K562 (cell line): Measurements from ENCODE around the gene SCG3. TPM values are rescaled to one million over a fixed set of nuclear protein-coding genes. Genes with fewer than 3 reads are reported as not detected.

ENCODE experiments used
- ATAC-seq: fragments of 200-7000 bp; cut with Tn5 transposase; 3 replicates; pipeline ENCODE4 v1.9.1; 2020; ENCODE audit warnings: moderate library complexity
- BruUV-seq: library from RNA; stranded (reverse); fragments of 400-500 nt; replicated peaks from 2 replicates; lab custom pipeline; 2021; lab: Mats Ljungman, UMichigan
- CTCF ChIA-PET: fragments of 300-600 bp; formaldehyde crosslinking; extraction: SDS; loops from one replicate; lab custom pipeline; 2021; ENCODE audit warnings: low intra/inter-chr PET ratio; lab: Yijun Ruan, JAX
- POLR2A ChIA-PET: fragments of 300-600, 350-650 bp; sonication (Branson Sonifier 250); formaldehyde crosslinking; extraction: SDS; loops from one replicate; lab custom pipeline; 2021; ENCODE audit warnings: antibody characterized with exemption, inconsistent platforms; lab: Yijun Ruan, JAX
- DNase-seq, 4 experiments: peaks; one replicate each; pipeline versions ENCODE4 v3.0.0 to v3.0.0-alpha.2; 2011 to 2018; ENCODE audit warnings: low spot score in 3 of 4, mixed read lengths in 3 of 4; ENCODE audit errors: extremely low read depth in 1 of 4
- FAIRE-seq: peaks from 2 replicates; lab custom pipeline; 2011; peaks lifted over from hg19 to GRCh38; lab: Jason Lieb, UNC
- H2AFZ ChIP-seq: 2 replicates; pipeline ENCODE4 v1.6.0; 2011; ENCODE audit warnings: low read depth, low read length, control low read depth, inconsistent platforms
- H3K27ac ChIP-seq: fragments of 200-600 bp; 3 replicates; pipeline ENCODE4 v1.8.0; 2011; ENCODE audit warnings: low read depth, mild to moderate bottlenecking, control low read depth, inconsistent platforms, low read length, moderate library complexity, mixed read lengths; ENCODE audit errors: extremely low read depth
- H3K27me3 ChIP-seq, 2 experiments: fragments of 300-600 bp in 1 of 2; 2 replicates in 1 of 2; 3 replicates in 1 of 2; pipeline versions ENCODE4 v1.6.0 to v1.8.0; 2011; ENCODE audit warnings: inconsistent platforms in 2 of 2, low read length in 2 of 2, mild to moderate bottlenecking in 1 of 2, mixed read lengths in 1 of 2, moderate library complexity in 1 of 2; ENCODE audit not compliant: control insufficient read depth in 2 of 2, insufficient read depth in 2 of 2
- H3K36me3 ChIP-seq: fragments of 300-600 bp; 3 replicates; pipeline ENCODE4 v1.8.0; 2011; ENCODE audit warnings: mild to moderate bottlenecking, low read length, inconsistent platforms; ENCODE audit not compliant: control insufficient read depth, insufficient read depth
- H3K4me1 ChIP-seq, 2 experiments: fragments of 200-600 bp in 1 of 2; replicated peaks in 1 of 2; 2 replicates in 1 of 2; 3 replicates in 1 of 2; pipeline versions ENCODE4 v1.5.1 to v1.8.0; 2011; ENCODE audit warnings: inconsistent platforms in 2 of 2, low read length in 2 of 2, mild to moderate bottlenecking in 1 of 2, mixed read lengths in 1 of 2, moderate library complexity in 1 of 2; ENCODE audit not compliant: control insufficient read depth in 2 of 2, insufficient read depth in 2 of 2
- H3K4me2 ChIP-seq: 2 replicates; pipeline ENCODE4 v1.6.1; 2011; ENCODE audit warnings: low read length, control low read depth, inconsistent platforms, mixed read lengths; ENCODE audit not compliant: insufficient read depth
- H3K4me3 ChIP-seq: fragments of 200-600 bp; sonication (generic), shearing (Covaris generic); 2 replicates; pipeline ENCODE4 v1.5.1; 2016; ENCODE audit warnings: control low read depth, inconsistent platforms
- H3K79me2 ChIP-seq: fragments of 200-600 bp; 3 replicates; pipeline ENCODE4 v1.8.0; 2011; ENCODE audit warnings: low read length, inconsistent platforms; ENCODE audit not compliant: control insufficient read depth, insufficient read depth
- H3K9ac ChIP-seq, 2 experiments: 2 replicates each; pipeline versions ENCODE4 v1.6.0 to v1.6.1; 2011; ENCODE audit warnings: low read depth in 2 of 2, low read length in 2 of 2, control low read depth in 1 of 2, inconsistent platforms in 1 of 2, mild to moderate bottlenecking in 1 of 2, mixed read lengths in 1 of 2; ENCODE audit not compliant: insufficient read depth in 1 of 2
- H3K9me1 ChIP-seq: one replicate; pipeline ENCODE4 v1.6.0; 2011; ENCODE audit warnings: inconsistent platforms, mild to moderate bottlenecking, low read length, moderate library complexity; ENCODE audit not compliant: control insufficient read depth, insufficient read depth
- H3K9me3 ChIP-seq: replicated peaks from 2 replicates; pipeline ENCODE4 v1.5.1; 2011; ENCODE audit warnings: low read depth, low read length, inconsistent platforms; ENCODE audit not compliant: control insufficient read depth, insufficient read depth
- H4K20me1 ChIP-seq: replicated peaks from 2 replicates; pipeline ENCODE4 v1.6.1; 2011; ENCODE audit warnings: low read length, inconsistent platforms, mixed read lengths; ENCODE audit not compliant: control insufficient read depth, insufficient read depth
- EGR1 ChIP-seq: fragments of 450-650 bp; conservative IDR thresholded peaks from 2 replicates; pipeline ENCODE4 v1.6.1; 2017; ENCODE audit warnings: mild to moderate bottlenecking
- EHMT2 ChIP-seq: fragments of 450-650 bp; IDR thresholded peaks from 2 replicates; pipeline ENCODE4 v1.6.1; 2018; ENCODE audit warnings: antibody characterized with exemption
- HDAC6 ChIP-seq: IDR thresholded peaks from 2 replicates; pipeline ENCODE4 v1.6.1; 2012; ENCODE audit warnings: low read depth, mild to moderate bottlenecking, control low read depth, inconsistent platforms, low read length, moderate library complexity
- HIVEP1 ChIP-seq: fragments of 250-450 bp; sonication (Bioruptor Pico); IDR thresholded peaks from 2 replicates; pipeline ENCODE4 v1.4.0; 2020; ENCODE audit warnings: mild to moderate bottlenecking
- HOXB6 ChIP-seq: fragments of 250-450 bp; sonication (Bioruptor Pico); IDR thresholded peaks from 2 replicates; pipeline ENCODE4 v1.5.1; 2022; ENCODE audit warnings: mild to moderate bottlenecking, borderline replicate concordance
- MECOM ChIP-seq: fragments of 250-450 bp; sonication (Bioruptor Pico); IDR thresholded peaks from 2 replicates; pipeline ENCODE4 v1.8.0; 2022; ENCODE audit warnings: inconsistent platforms
- RAD21 ChIP-seq, 2 experiments: fragments of 250-450 bp in 1 of 2; fragments of 450-650 bp in 1 of 2; sonication (Bioruptor Pico) in 1 of 2; formaldehyde crosslinking in 1 of 2; IDR thresholded peaks in 1 of 2; conservative IDR thresholded peaks in 1 of 2; 2 replicates each; pipeline versions ENCODE4 v1.4.0 to v1.8.0; 2020 to 2022; ENCODE audit warnings: mild to moderate bottlenecking in 2 of 2, moderate library complexity in 1 of 2
- SMAD3 ChIP-seq: fragments of 450-650 bp; formaldehyde crosslinking; conservative IDR thresholded peaks from 2 replicates; pipeline ENCODE4 v1.4.0; 2020; ENCODE audit warnings: mild to moderate bottlenecking
- U2AF2 ChIP-seq: fragments of 200-400 bp; formaldehyde crosslinking; optimal IDR thresholded peaks from 2 replicates; pipeline ENCODE3; 2017; ENCODE audit warnings: low read depth, mild to moderate bottlenecking, low read length
- ZNF165 ChIP-seq: fragments of 250-450 bp; sonication (Bioruptor Pico); IDR thresholded peaks from 2 replicates; pipeline ENCODE4 v1.4.0; 2020; ENCODE audit warnings: borderline replicate concordance
- WGBS: fragments of 100-300 bp; shearing (Covaris generic); methylation state at CpG from one replicate; pipeline ENCODE4 v1.1.6; 2016; ENCODE audit warnings: low coverage, mixed read lengths; ENCODE audit not compliant: insufficient coverage; ENCODE audit errors: missing lambda C conversion rate; 5-methylcytosine and 5-hydroxymethylcytosine counted together
- in situ Hi-C: fragments of 300-500 bp; cut with MboI; formaldehyde crosslinking; loops from 4 replicates; pipeline ENCODE4 v1.15.0; 2018; ENCODE audit warnings: inconsistent platforms, mixed read lengths
- intact Hi-C: fragments of 100-400 bp; cut with micrococcal nuclease; formaldehyde crosslinking; loops from 2 replicates; pipeline ENCODE4 v1.14.2; 2022
- polyA plus RNA-seq, 8 experiments: library from polyadenylated mRNA; depleted of rRNA in 4 of 8; stranded (reverse) in 5 of 8; unstranded in 3 of 8; fragments of >200 nt; fragmentation: Nextera tagmentation in 2 of 8; fragmentation: Illumina TruSeq in 1 of 8; extraction: Ambion mirVana in 2 of 8; extraction: Trizol in 1 of 8; gene quantifications; 2 replicates each; pipeline versions ENCODE4 v1.2.1 to v1.2.3, GENCODE V29; 2011 to 2014; ENCODE audit warnings: inconsistent platforms in 1 of 8, missing spikeins in 1 of 8
- total RNA-seq, 7 experiments: library from RNA; depleted of rRNA in 6 of 7; stranded (reverse); fragments of >200 nt in 6 of 7; fragmentation: Illumina TruSeq in 2 of 7; extraction: Trizol in 2 of 7; gene quantifications; 2 replicates each; pipeline versions ENCODE4 v1.2.1 to v1.2.3, GENCODE V29; 2011 to 2021; ENCODE audit warnings: low replicate concordance in 1 of 7
- TF ChIP-seq, protein P1 (sequence below): fragments of 450-650 bp; IDR thresholded peaks from 2 replicates; pipeline ENCODE4 v1.6.1; 2016; ENCODE audit warnings: low read depth, mild to moderate bottlenecking, moderate library complexity

The SCG3 gene
- total and polyA plus RNA-seq, 9 of the 15 experiments (the other 6 are each of a cell fraction or from before 2014, with no cell fraction given): 13.0 to 43.8 (median 21.0) TPM

DNA sequence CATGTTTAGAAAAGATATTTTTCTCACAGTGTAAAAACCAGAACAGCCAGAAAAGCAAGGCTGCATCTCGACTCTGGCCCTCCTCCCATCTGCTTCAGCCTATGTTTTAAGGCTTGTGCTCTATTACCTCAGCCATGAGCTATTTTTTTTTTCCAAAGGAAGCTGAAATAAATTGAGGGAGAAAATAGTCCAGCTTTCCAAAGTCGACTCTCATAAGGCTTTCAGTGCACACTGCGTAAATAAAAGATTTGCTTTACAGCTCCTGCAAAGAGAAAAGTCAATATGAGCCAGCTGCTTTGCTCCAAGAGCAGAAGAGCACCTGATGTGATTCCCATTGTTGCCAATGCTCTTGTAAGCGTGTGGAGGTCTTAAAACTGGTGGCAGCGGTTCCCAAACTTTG lies 26.7 kb downstream of the SCG3 start (continued):
- TF ChIP-seq MECOM (CRISPR knock-in tag) (no peak), EGR1 (no peak)
- TF ChIP-seq, protein P1, sequence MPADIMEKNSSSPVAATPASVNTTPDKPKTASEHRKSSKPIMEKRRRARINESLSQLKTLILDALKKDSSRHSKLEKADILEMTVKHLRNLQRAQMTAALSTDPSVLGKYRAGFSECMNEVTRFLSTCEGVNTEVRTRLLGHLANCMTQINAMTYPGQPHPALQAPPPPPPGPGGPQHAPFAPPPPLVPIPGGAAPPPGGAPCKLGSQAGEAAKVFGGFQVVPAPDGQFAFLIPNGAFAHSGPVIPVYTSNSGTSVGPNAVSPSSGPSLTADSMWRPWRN: no peak
- TF ChIP-seq, all 486 proteins: peak for 0

DNA sequence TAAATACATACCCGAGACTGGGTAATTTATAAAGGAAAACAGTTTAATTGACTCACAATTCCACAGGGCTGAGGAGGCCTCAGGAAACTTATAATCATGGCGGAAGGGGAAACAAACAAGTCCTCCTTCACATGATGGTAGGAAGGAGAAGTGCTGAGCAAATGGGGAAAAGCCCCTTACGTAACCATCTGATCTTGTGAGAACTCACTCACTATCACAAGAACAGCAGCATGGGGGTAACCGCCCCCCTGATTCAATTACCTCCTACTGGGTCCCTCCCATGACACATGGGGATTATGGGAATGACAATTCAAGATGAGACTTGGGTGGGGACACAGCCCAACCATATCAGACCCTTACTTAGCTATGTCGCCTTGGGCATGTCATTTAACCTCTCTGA lies 27.7 kb downstream of the SCG3 start:
- ATAC-seq (no peak), FAIRE-seq (no peak), DNase-seq (no peak)
- Histone ChIP-seq H3K79me2 (no peaks in the 10 kb centered on the region), H3K4me1 (peaks cover 2 to 12% of the 10 kb centered on the region in 2 experiments; a peak in 4 of 5 replicates), H3K4me3 (no peak overlapping the region), H4K20me1 (no peaks in the 10 kb centered on the region), H2AFZ (no peak overlapping the region), H3K27ac (no peak overlapping the region), H3K9ac (no peak overlapping the region), H3K27me3 (no peaks in the 10 kb centered on the region), H3K36me3 (peaks cover 16% of the 10 kb centered on the region; the same call in 2 of the 3 replicates), H3K9me1 (no peaks in the 10 kb centered on the region), H3K9me3 (0 out of 2 replicates have a peak, but pooled peaks cover 3% of the 10 kb centered on the region), H3K4me2 (no peak overlapping the region)
- in situ Hi-C loops: no loop called here
- 75% methylated on average over 5 of the region's 5 CpGs for WGBS
- ChIA-PET CTCF (no interaction called here), POLR2A (interaction anchor here (0.6 kb wide), 1 partner anchor 54 kb away, joined by 4 read pairs; no protein-coding TSS in a partner anchor)
- no peak for TF ChIP-seq SMAD3
- no peak for TF ChIP-seq RAD21 (CRISPR knock-in tag; conservative IDR thresholded peaks at IDR 0.05 in 1 of 2, IDR thresholded peaks at IDR 0.05 in 1 of 2)
- TF ChIP-seq U2AF2: no peak
- TF ChIP-seq EHMT2: 0 out of 2 replicates have a peak, but pooled peaks have one; percentile 8
- TF ChIP-seq ZNF165: no peak
- TF ChIP-seq HIVEP1 (CRISPR knock-in tag): no peak
- no peak for TF ChIP-seq HOXB6 (CRISPR knock-in tag)
- TF ChIP-seq HDAC6: no peak
- intact Hi-C loops: no loop called here
- BruUV-seq: no TSS peak
